HepG2 (cell line): Measurements from ENCODE around the gene CRY1. TPM values are rescaled to one million over a fixed set of nuclear protein-coding genes. Genes with fewer than 3 reads are reported as not detected.
A peak's percentile ranks its signal among the peaks of the same experiment; 100 is the strongest.

Experiments
- BCL6 ChIP-seq: IDR thresholded peaks from 2 replicates; pipeline ENCODE4 v1.6.1; 2016; ENCODE audit warnings: missing genetic modification reagents, missing compliant biosample characterization
- NFYC ChIP-seq: IDR thresholded peaks from 2 replicates; pipeline ENCODE4 v1.6.1; 2016; ENCODE audit warnings: missing genetic modification reagents, missing compliant biosample characterization
- SMAD3 ChIP-seq: sonication (generic); formaldehyde crosslinking; IDR thresholded peaks from 2 replicates; pipeline ENCODE4 v1.4.0; 2020; ENCODE audit warnings: missing genetic modification reagents
- ZFAT ChIP-seq: sonication (generic); formaldehyde crosslinking; conservative IDR thresholded peaks from 2 replicates; pipeline ENCODE4 v1.8.1; 2023; ENCODE audit warnings: missing genetic modification reagents, inconsistent platforms
- ZFP90 ChIP-seq: sonication (generic); formaldehyde crosslinking; IDR thresholded peaks from 2 replicates; pipeline ENCODE4 v1.8.0; 2022; ENCODE audit warnings: missing genetic modification reagents, mild to moderate bottlenecking, inconsistent platforms, borderline replicate concordance
- ZNF761 ChIP-seq: sonication (generic); formaldehyde crosslinking; conservative IDR thresholded peaks from 2 replicates; pipeline ENCODE4 v1.4.0; 2020; ENCODE audit warnings: mild to moderate bottlenecking, missing genetic modification reagents
- polyA plus RNA-seq, 8 experiments: library from polyadenylated mRNA; depleted of rRNA in 3 of 8; stranded (reverse) in 7 of 8; unstranded in 1 of 8; fragments of >200 nt; fragmentation: Illumina TruSeq in 4 of 8; extraction: Trizol in 4 of 8; gene quantifications; 2 replicates each; pipeline versions ENCODE4 v1.2.1 to v1.2.3, GENCODE V29; 2011 to 2016; ENCODE audit warnings: low read depth in 4 of 8, missing spikeins in 1 of 8, mixed read lengths in 1 of 8; ENCODE audit not compliant: insufficient read depth in 1 of 8
- total RNA-seq, 5 experiments: library from RNA; depleted of rRNA; stranded (reverse); fragments of >200 nt; fragmentation: Illumina TruSeq; extraction: Trizol; gene quantifications; 2 replicates each; pipeline ENCODE4 v1.2.3, GENCODE V29; 2016; ENCODE audit warnings: low read depth in 1 of 5
- TF ChIP-seq, protein P1 (sequence below): sonication (generic); formaldehyde crosslinking; IDR thresholded peaks from 2 replicates; pipeline ENCODE4 v1.4.0; 2020; ENCODE audit warnings: mild to moderate bottlenecking, missing genetic modification reagents
- TF ChIP-seq, protein P2 (sequence below): sonication (generic); formaldehyde crosslinking; IDR thresholded peaks from 2 replicates; pipeline ENCODE4 v1.8.0; 2022; ENCODE audit warnings: missing genetic modification reagents, mild to moderate bottlenecking, inconsistent platforms, borderline replicate concordance
- TF ChIP-seq, protein P3 (sequence below): sonication (generic); formaldehyde crosslinking; conservative IDR thresholded peaks from 2 replicates; pipeline ENCODE4 v1.4.0; 2020; ENCODE audit warnings: missing genetic modification reagents
- TF ChIP-seq, protein P4 (sequence below), 2 experiments: sonication (generic) in 1 of 2; formaldehyde crosslinking in 1 of 2; IDR thresholded peaks; 2 replicates each; pipeline versions ENCODE4 v1.4.0 to v1.6.1; 2018 to 2020; ENCODE audit warnings: missing genetic modification reagents in 2 of 2, borderline replicate concordance in 1 of 2, low read depth in 1 of 2, mild to moderate bottlenecking in 1 of 2, missing biosample characterization in 1 of 2
- TF ChIP-seq, protein P5 (sequence below): sonication (generic); formaldehyde crosslinking; IDR thresholded peaks from 2 replicates; pipeline ENCODE4 v1.4.0; 2020; ENCODE audit warnings: mild to moderate bottlenecking, missing genetic modification reagents
- TF ChIP-seq, protein P6 (sequence below): sonication (generic); formaldehyde crosslinking; conservative IDR thresholded peaks from 2 replicates; pipeline ENCODE4 v1.4.0; 2020; ENCODE audit warnings: mild to moderate bottlenecking, missing genetic modification reagents, moderate library complexity

CRY1 gene
- total and polyA plus RNA-seq, 2 of the 13 experiments (the other 11 are each of a cell fraction or from before 2014, with no cell fraction given): 11.4 to 13.9 TPM

DNA sequence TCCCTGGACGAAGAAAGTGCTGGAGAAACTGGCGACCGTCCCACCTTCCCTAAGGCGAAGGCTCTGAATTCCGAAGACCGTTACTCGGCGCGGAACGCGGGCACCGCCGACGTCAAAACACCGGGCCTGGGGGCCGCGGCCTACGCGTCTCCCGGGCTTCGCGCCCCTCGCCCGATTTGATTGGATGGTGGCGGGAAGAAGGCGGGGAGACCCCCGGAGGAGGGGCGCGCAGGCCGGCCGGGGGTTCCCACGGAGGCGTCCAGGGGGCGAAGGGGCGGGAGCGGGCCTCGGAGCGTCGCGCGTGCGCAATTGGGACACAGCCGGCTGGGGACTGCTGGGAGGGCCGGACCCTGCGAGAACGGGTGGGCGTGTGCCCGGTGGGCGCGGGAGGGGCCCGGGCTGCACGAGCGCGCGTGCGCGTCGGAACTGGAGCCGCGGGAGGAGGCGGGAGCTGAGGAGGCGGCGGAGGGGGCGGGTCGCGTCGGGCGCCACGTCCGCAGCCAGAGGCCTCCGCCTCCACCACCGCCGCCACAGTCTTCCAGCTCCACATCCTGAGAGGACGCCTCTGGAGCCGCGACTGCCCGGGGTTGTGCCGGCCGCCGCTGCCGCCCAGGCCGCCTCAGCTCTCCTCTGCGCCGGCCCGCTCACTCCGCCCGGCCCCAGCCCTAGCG, 137.8 kb downstream of the CRY1 start, which contains the start of gene TMEM263 (continued):
- TF ChIP-seq, protein P1, sequence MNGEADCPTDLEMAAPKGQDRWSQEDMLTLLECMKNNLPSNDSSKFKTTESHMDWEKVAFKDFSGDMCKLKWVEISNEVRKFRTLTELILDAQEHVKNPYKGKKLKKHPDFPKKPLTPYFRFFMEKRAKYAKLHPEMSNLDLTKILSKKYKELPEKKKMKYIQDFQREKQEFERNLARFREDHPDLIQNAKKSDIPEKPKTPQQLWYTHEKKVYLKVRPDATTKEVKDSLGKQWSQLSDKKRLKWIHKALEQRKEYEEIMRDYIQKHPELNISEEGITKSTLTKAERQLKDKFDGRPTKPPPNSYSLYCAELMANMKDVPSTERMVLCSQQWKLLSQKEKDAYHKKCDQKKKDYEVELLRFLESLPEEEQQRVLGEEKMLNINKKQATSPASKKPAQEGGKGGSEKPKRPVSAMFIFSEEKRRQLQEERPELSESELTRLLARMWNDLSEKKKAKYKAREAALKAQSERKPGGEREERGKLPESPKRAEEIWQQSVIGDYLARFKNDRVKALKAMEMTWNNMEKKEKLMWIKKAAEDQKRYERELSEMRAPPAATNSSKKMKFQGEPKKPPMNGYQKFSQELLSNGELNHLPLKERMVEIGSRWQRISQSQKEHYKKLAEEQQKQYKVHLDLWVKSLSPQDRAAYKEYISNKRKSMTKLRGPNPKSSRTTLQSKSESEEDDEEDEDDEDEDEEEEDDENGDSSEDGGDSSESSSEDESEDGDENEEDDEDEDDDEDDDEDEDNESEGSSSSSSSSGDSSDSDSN: peak; percentile 93; the same call in 1 of the 2 replicates
- TF ChIP-seq, protein P2, sequence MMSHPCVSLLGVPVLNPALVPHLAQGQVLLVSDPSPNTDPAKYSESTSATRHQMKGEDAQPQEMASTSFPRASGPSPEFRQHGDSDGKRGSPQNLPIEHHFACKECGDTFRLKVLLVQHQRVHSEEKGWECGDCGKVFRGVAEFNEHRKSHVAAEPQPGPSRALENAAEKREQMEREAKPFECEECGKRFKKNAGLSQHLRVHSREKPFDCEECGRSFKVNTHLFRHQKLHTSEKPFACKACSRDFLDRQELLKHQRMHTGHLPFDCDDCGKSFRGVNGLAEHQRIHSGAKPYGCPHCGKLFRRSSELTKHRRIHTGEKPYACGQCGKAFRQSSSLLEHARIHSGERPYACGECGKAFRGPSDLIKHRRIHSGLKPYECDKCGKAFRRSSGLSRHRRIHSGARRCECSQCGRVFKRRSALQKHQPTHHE: no peak; the same call in 1 of the 2 replicates
- TF ChIP-seq, protein P3, sequence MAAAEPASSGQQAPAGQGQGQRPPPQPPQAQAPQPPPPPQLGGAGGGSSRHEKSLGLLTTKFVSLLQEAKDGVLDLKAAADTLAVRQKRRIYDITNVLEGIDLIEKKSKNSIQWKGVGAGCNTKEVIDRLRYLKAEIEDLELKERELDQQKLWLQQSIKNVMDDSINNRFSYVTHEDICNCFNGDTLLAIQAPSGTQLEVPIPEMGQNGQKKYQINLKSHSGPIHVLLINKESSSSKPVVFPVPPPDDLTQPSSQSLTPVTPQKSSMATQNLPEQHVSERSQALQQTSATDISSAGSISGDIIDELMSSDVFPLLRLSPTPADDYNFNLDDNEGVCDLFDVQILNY (CRISPR knock-in tag): peak; percentile 42
- no peak; the same call in 1 of the 2 replicates for TF ChIP-seq ZNF761 (CRISPR knock-in tag)
- TF ChIP-seq ZFP90 (CRISPR knock-in tag): no peak; the same call in 1 of the 2 replicates
- peak; percentile 77 for TF ChIP-seq NFYC (CRISPR knock-in tag)
- TF ChIP-seq SMAD3: no peak
- TF ChIP-seq, protein P4, sequence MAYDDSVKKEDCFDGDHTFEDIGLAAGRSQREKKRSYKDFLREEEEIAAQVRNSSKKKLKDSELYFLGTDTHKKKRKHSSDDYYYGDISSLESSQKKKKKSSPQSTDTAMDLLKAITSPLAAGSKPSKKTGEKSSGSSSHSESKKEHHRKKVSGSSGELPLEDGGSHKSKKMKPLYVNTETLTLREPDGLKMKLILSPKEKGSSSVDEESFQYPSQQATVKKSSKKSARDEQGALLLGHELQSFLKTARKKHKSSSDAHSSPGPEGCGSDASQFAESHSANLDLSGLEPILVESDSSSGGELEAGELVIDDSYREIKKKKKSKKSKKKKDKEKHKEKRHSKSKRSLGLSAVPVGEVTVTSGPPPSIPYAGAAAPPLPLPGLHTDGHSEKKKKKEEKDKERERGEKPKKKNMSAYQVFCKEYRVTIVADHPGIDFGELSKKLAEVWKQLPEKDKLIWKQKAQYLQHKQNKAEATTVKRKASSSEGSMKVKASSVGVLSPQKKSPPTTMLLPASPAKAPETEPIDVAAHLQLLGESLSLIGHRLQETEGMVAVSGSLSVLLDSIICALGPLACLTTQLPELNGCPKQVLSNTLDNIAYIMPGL (CRISPR knock-in tag; IDR thresholded peaks at IDR 0.05; ENCODE audit: borderline replicate concordance in 1 of 2, low read depth in 1 of 2): peak; percentile 40 to 69; a peak in 1 of 4 replicates
- TF ChIP-seq, protein P5, sequence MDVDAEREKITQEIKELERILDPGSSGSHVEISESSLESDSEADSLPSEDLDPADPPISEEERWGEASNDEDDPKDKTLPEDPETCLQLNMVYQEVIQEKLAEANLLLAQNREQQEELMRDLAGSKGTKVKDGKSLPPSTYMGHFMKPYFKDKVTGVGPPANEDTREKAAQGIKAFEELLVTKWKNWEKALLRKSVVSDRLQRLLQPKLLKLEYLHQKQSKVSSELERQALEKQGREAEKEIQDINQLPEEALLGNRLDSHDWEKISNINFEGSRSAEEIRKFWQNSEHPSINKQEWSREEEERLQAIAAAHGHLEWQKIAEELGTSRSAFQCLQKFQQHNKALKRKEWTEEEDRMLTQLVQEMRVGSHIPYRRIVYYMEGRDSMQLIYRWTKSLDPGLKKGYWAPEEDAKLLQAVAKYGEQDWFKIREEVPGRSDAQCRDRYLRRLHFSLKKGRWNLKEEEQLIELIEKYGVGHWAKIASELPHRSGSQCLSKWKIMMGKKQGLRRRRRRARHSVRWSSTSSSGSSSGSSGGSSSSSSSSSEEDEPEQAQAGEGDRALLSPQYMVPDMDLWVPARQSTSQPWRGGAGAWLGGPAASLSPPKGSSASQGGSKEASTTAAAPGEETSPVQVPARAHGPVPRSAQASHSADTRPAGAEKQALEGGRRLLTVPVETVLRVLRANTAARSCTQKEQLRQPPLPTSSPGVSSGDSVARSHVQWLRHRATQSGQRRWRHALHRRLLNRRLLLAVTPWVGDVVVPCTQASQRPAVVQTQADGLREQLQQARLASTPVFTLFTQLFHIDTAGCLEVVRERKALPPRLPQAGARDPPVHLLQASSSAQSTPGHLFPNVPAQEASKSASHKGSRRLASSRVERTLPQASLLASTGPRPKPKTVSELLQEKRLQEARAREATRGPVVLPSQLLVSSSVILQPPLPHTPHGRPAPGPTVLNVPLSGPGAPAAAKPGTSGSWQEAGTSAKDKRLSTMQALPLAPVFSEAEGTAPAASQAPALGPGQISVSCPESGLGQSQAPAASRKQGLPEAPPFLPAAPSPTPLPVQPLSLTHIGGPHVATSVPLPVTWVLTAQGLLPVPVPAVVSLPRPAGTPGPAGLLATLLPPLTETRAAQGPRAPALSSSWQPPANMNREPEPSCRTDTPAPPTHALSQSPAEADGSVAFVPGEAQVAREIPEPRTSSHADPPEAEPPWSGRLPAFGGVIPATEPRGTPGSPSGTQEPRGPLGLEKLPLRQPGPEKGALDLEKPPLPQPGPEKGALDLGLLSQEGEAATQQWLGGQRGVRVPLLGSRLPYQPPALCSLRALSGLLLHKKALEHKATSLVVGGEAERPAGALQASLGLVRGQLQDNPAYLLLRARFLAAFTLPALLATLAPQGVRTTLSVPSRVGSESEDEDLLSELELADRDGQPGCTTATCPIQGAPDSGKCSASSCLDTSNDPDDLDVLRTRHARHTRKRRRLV: no peak
- TF ChIP-seq, protein P6, sequence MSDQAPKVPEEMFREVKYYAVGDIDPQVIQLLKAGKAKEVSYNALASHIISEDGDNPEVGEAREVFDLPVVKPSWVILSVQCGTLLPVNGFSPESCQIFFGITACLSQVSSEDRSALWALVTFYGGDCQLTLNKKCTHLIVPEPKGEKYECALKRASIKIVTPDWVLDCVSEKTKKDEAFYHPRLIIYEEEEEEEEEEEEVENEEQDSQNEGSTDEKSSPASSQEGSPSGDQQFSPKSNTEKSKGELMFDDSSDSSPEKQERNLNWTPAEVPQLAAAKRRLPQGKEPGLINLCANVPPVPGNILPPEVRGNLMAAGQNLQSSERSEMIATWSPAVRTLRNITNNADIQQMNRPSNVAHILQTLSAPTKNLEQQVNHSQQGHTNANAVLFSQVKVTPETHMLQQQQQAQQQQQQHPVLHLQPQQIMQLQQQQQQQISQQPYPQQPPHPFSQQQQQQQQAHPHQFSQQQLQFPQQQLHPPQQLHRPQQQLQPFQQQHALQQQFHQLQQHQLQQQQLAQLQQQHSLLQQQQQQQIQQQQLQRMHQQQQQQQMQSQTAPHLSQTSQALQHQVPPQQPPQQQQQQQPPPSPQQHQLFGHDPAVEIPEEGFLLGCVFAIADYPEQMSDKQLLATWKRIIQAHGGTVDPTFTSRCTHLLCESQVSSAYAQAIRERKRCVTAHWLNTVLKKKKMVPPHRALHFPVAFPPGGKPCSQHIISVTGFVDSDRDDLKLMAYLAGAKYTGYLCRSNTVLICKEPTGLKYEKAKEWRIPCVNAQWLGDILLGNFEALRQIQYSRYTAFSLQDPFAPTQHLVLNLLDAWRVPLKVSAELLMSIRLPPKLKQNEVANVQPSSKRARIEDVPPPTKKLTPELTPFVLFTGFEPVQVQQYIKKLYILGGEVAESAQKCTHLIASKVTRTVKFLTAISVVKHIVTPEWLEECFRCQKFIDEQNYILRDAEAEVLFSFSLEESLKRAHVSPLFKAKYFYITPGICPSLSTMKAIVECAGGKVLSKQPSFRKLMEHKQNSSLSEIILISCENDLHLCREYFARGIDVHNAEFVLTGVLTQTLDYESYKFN (CRISPR knock-in tag): peak; percentile 33; the same call in 1 of the 2 replicates
- TF ChIP-seq ZFAT (CRISPR knock-in tag): 0 out of 2 replicates have a peak, but pooled peaks have one; percentile 29
- TF ChIP-seq BCL6 (CRISPR knock-in tag): no peak
